ENCODE measurements around the gene OPN1LW. TPM values are rescaled to one million over a fixed set of nuclear protein-coding genes. Genes with fewer than 3 reads are reported as not detected.

OPN1LW gene
- total and polyA plus RNA-seq, 2 of the 8 experiments (the other 6 are each of a cell fraction or from before 2014, with no cell fraction given): not detected

- TF ChIP-seq CTCF (IDR thresholded peaks at IDR 0.05; ENCODE audit: control extremely low read depth in 1 of 3, insufficient read depth in 1 of 3, low read depth in 1 of 3, low read length in 3 of 3): peak; percentile 51 to 92 (median 63)
- no peak for TF ChIP-seq KDM1A (IDR thresholded peaks at IDR 0.05; ENCODE audit: borderline replicate concordance, low read length)
- TF ChIP-seq HDAC6 (IDR thresholded peaks at IDR 0.05; ENCODE audit: low read depth, low read length): no peak
- 0 out of 4 replicates have a peak, but pooled peaks of 1 of the 2 experiments have one; percentile 35 for TF ChIP-seq SIN3A (conservative IDR thresholded peaks at IDR 0.05 in 1 of 2, IDR thresholded peaks at IDR 0.05 in 1 of 2; ENCODE audit: low read depth in 1 of 2, low read length in 2 of 2)
- no peak for TF ChIP-seq MAFK (IDR thresholded peaks at IDR 0.05; ENCODE audit: low read depth, low read length)
- TF ChIP-seq ATF2 (IDR thresholded peaks at IDR 0.05; ENCODE audit: low read length): no peak
- no peak for TF ChIP-seq GABPA (IDR thresholded peaks at IDR 0.05; ENCODE audit: borderline replicate concordance, insufficient read depth, low read length)
- TF ChIP-seq MAX (IDR thresholded peaks at IDR 0.05): peak; percentile 58; the same call in 1 of the 2 replicates
- no peak for TF ChIP-seq SP2 (IDR thresholded peaks at IDR 0.05; ENCODE audit: low read length)
- no peak for TF ChIP-seq POLR2A (IDR thresholded peaks at IDR 0.05; ENCODE audit: control extremely low read depth in 1 of 2, low read depth in 2 of 2, low read length in 2 of 2)
- TF ChIP-seq E2F6 (IDR thresholded peaks at IDR 0.05): peak; percentile 90
- no peak for TF ChIP-seq CHD2 (IDR thresholded peaks at IDR 0.05; ENCODE audit: low read length)
- no peak for TF ChIP-seq POLR2AphosphoS5 (IDR thresholded peaks at IDR 0.05; ENCODE audit: low read depth, low read length)
- TF ChIP-seq CBX8 (IDR thresholded peaks at IDR 0.05; ENCODE audit: borderline replicate concordance, low read depth, low read length): no peak
- no peak for TF ChIP-seq ZNF274 (IDR thresholded peaks at IDR 0.05; ENCODE audit: borderline replicate concordance, extremely low read depth, low read length)
- TF ChIP-seq JUN (IDR thresholded peaks at IDR 0.05; ENCODE audit: low read depth, low read length): no peak
- TF ChIP-seq CHD1 (IDR thresholded peaks at IDR 0.05; ENCODE audit: low read depth, low read length): no peak
- no peak for TF ChIP-seq TAF1 (IDR thresholded peaks at IDR 0.05; ENCODE audit: low read depth, low read length)
- peak; percentile 55 to 74; a peak in 3 of 4 replicates for TF ChIP-seq RAD21 (IDR thresholded peaks at IDR 0.05 in 1 of 2, conservative IDR thresholded peaks at IDR 0.05 in 1 of 2; ENCODE audit: low read depth in 2 of 2, low read length in 2 of 2)
- TF ChIP-seq RFX5 (IDR thresholded peaks at IDR 0.05; ENCODE audit: borderline replicate concordance, low read depth, low read length): no peak
These were observed 7.3 kb upstream of the OPN1LW start (continued) for GRCh38 chrX:154136627-154137161.

Data from H1 (cell line).